H1 (cell line): ENCODE results near the gene INPP5F. TPM values are rescaled to one million over a fixed set of nuclear protein-coding genes. Genes with fewer than 3 reads are reported as not detected.

ENCODE experiments used
- CTCF ChIA-PET: fragments of 300-600 bp; sonication (Branson Sonifier 250); formaldehyde crosslinking; loops from one replicate; lab custom pipeline; 2021; ENCODE audit not compliant: partially characterized antibody; lab: Charles Lee
- POLR2A ChIA-PET: fragments of 300-600 bp; sonication (Branson Sonifier 250); formaldehyde crosslinking; loops from one replicate; lab custom pipeline; 2021; ENCODE audit warnings: inconsistent platforms; ENCODE audit not compliant: partially characterized antibody; lab: Charles Lee
- DNase-seq, 2 experiments: peaks; one replicate each; pipeline versions ENCODE4 v3.0.0 to v3.0.0-alpha.2; 2010 to 2022; ENCODE audit warnings: low spot score in 2 of 2, low read depth in 1 of 2, mixed read lengths in 1 of 2
- FAIRE-seq: peaks from 2 replicates; lab custom pipeline; 2011; peaks lifted over from hg19 to GRCh38; lab: Jason Lieb, UNC
- H2AFZ ChIP-seq: 2 replicates; pipeline ENCODE4 v1.8.1; 2012; ENCODE audit warnings: low read length, inconsistent platforms
- H2AK5ac ChIP-seq: 2 replicates; pipeline ENCODE4 v1.6.1; 2013; ENCODE audit warnings: low read depth, low read length
- H2BK120ac ChIP-seq: replicated peaks from 2 replicates; pipeline ENCODE3; 2013; ENCODE audit warnings: low read depth, low read length, inconsistent platforms
- H2BK12ac ChIP-seq: 2 replicates; pipeline ENCODE4 v1.6.1; 2013; ENCODE audit warnings: low read depth, low read length
- H2BK15ac ChIP-seq: 2 replicates; pipeline ENCODE4 v1.6.1; 2013; ENCODE audit warnings: low read length
- H2BK20ac ChIP-seq: 2 replicates; pipeline ENCODE4 v1.6.1; 2013; ENCODE audit warnings: low read length
- H2BK5ac ChIP-seq: 2 replicates; pipeline ENCODE4 v1.6.1; 2013; ENCODE audit warnings: low read depth, low read length
- H3K14ac ChIP-seq: 2 replicates; pipeline ENCODE4 v1.6.1; 2013; ENCODE audit warnings: inconsistent platforms; ENCODE audit not compliant: insufficient read length
- H3K18ac ChIP-seq: 2 replicates; pipeline ENCODE4 v1.6.1; 2013; ENCODE audit warnings: low read length; ENCODE audit errors: extremely low read depth
- H3K23ac ChIP-seq: 2 replicates; pipeline ENCODE4 v1.6.1; 2013; ENCODE audit warnings: inconsistent platforms; ENCODE audit not compliant: insufficient read length
- H3K23me2 ChIP-seq: 2 replicates; pipeline ENCODE4 v1.6.1; 2013; ENCODE audit warnings: low read depth, low read length
- H3K27ac ChIP-seq: 2 replicates; pipeline ENCODE4 v1.6.1; 2011; ENCODE audit warnings: low read depth, low read length, inconsistent platforms
- H3K27me3 ChIP-seq, 4 experiments: replicated peaks in 1 of 4; 1 replicate in 1 of 4; 2 replicates in 3 of 4; pipeline versions ENCODE4 v1.6.1 to v1.8.1; 2011 to 2013; ENCODE audit warnings: low read length in 3 of 4, mild to moderate bottlenecking in 3 of 4, inconsistent platforms in 2 of 4, mixed read lengths in 2 of 4, moderate library complexity in 1 of 4; ENCODE audit not compliant: control insufficient read depth in 3 of 4, insufficient read depth in 3 of 4; ENCODE audit errors: extremely low read depth in 1 of 4
- H3K36me3 ChIP-seq, 4 experiments: 2 replicates each; pipeline versions ENCODE4 v1.6.1 to v1.8.1; 2011 to 2013; ENCODE audit warnings: mild to moderate bottlenecking in 4 of 4, low read length in 3 of 4, moderate library complexity in 2 of 4, control low read depth in 1 of 4, inconsistent platforms in 1 of 4; ENCODE audit not compliant: insufficient read depth in 4 of 4, control insufficient read depth in 2 of 4
- H3K4ac ChIP-seq: replicated peaks from 2 replicates; pipeline ENCODE3; 2013; ENCODE audit warnings: low read length, low read depth, mixed read lengths, inconsistent platforms; ENCODE audit not compliant: insufficient read length
- H3K4me1 ChIP-seq, 4 experiments: replicated peaks in 1 of 4; 1 replicate in 1 of 4; 2 replicates in 3 of 4; pipeline versions ENCODE4 v1.6.1 to v1.8.1; 2011 to 2013; ENCODE audit warnings: low read length in 3 of 4, inconsistent platforms in 2 of 4, mixed read lengths in 1 of 4; ENCODE audit not compliant: insufficient read depth in 4 of 4, control insufficient read depth in 3 of 4
- H3K4me2 ChIP-seq, 2 experiments: 2 replicates each; pipeline versions ENCODE4 v1.6.1 to v1.8.1; 2011 to 2013; ENCODE audit warnings: low read depth in 2 of 2, low read length in 2 of 2, control low read depth in 1 of 2, inconsistent platforms in 1 of 2, mild to moderate bottlenecking in 1 of 2; ENCODE audit not compliant: insufficient read depth in 1 of 2
- H3K4me3 ChIP-seq, 4 experiments: fragments of 200-600, 300-600 bp in 1 of 4; sonication (generic), shearing (Covaris generic), sonication (Bioruptor Twin) in 1 of 4; 2 replicates each; pipeline versions ENCODE4 v1.5.1 to v1.8.1; 2011 to 2016; ENCODE audit warnings: low read length in 4 of 4, low read depth in 3 of 4, control low read depth in 2 of 4, inconsistent platforms in 2 of 4, mild to moderate bottlenecking in 2 of 4, mixed read lengths in 1 of 4, moderate library complexity in 1 of 4; ENCODE audit not compliant: insufficient read depth in 2 of 4; ENCODE audit errors: extremely low read depth in 1 of 4
- H3K56ac ChIP-seq: replicated peaks from 2 replicates; pipeline ENCODE3; 2013; ENCODE audit warnings: low read depth, mild to moderate bottlenecking, mixed read lengths, low read length, inconsistent platforms; ENCODE audit not compliant: insufficient read length
- H3K79me1 ChIP-seq: 2 replicates; pipeline ENCODE4 v1.6.1; 2013; ENCODE audit warnings: low read depth, low read length, control low read depth
- H3K79me2 ChIP-seq, 2 experiments: 2 replicates each; pipeline versions ENCODE4 v1.6.1 to v1.8.1; 2012 to 2013; ENCODE audit warnings: low read length in 2 of 2, mild to moderate bottlenecking in 2 of 2, inconsistent platforms in 1 of 2; ENCODE audit not compliant: insufficient read depth in 2 of 2, control insufficient read depth in 1 of 2
- H3K9ac ChIP-seq, 4 experiments: replicated peaks in 1 of 4; 1 replicate in 1 of 4; 2 replicates in 3 of 4; pipeline versions ENCODE4 v1.6.1 to v1.8.1; 2011 to 2013; ENCODE audit warnings: low read depth in 3 of 4, low read length in 3 of 4, control low read depth in 2 of 4, mild to moderate bottlenecking in 2 of 4, moderate library complexity in 2 of 4, inconsistent platforms in 1 of 4; ENCODE audit errors: extremely low read depth in 1 of 4
- H3K9me3 ChIP-seq, 2 experiments: 2 replicates each; pipeline versions ENCODE4 v1.6.1 to v1.8.1; 2012 to 2013; ENCODE audit warnings: mild to moderate bottlenecking in 2 of 2, moderate library complexity in 2 of 2, control low read depth in 1 of 2, inconsistent platforms in 1 of 2, low read depth in 1 of 2, low read length in 1 of 2, mixed read lengths in 1 of 2; ENCODE audit not compliant: insufficient read depth in 2 of 2
- H4K20me1 ChIP-seq, 2 experiments: replicated peaks in 1 of 2; 2 replicates each; pipeline versions ENCODE3 to v1.8.1; 2011 to 2013; ENCODE audit warnings: inconsistent platforms in 2 of 2, low read length in 2 of 2, mild to moderate bottlenecking in 1 of 2; ENCODE audit not compliant: insufficient read depth in 2 of 2, control insufficient read depth in 1 of 2
- H4K5ac ChIP-seq: 2 replicates; pipeline ENCODE4 v1.6.1; 2013; ENCODE audit warnings: low read length, low read depth, mixed read lengths, inconsistent platforms; ENCODE audit not compliant: insufficient read length
- H4K8ac ChIP-seq: 2 replicates; pipeline ENCODE4 v1.8.0; 2013; ENCODE audit warnings: mild to moderate bottlenecking, moderate library complexity, low read length, inconsistent platforms; ENCODE audit not compliant: insufficient read depth; ENCODE audit errors: extremely low read depth
- H4K91ac ChIP-seq: replicated peaks from 2 replicates; pipeline ENCODE3; 2013; ENCODE audit warnings: low read length, mixed read lengths, inconsistent platforms; ENCODE audit not compliant: insufficient read length
- BACH1 ChIP-seq: IDR thresholded peaks from 2 replicates; pipeline ENCODE4 v1.6.1; 2012; ENCODE audit warnings: low read length, improper control_type of control experiment
- CEBPB ChIP-seq: IDR thresholded peaks from 2 replicates; pipeline ENCODE4 v1.6.1; 2012; ENCODE audit warnings: low read depth, low read length
- CTBP2 ChIP-seq: IDR thresholded peaks from 2 replicates; pipeline ENCODE4 v1.7.0; 2011; ENCODE audit warnings: borderline replicate concordance, mild to moderate bottlenecking, moderate library complexity, mixed read lengths, low read length; ENCODE audit not compliant: insufficient read depth, insufficient read length
- GTF2F1 ChIP-seq: IDR thresholded peaks from 2 replicates; pipeline ENCODE4 v1.6.1; 2012; ENCODE audit warnings: low read depth, low read length, improper control_type of control experiment, borderline replicate concordance
- POU5F1 ChIP-seq: IDR thresholded peaks from 2 replicates; pipeline ENCODE4 v1.6.1; 2011; ENCODE audit warnings: low read depth, mild to moderate bottlenecking, low read length, moderate library complexity
- RBBP5 ChIP-seq: IDR thresholded peaks from 2 replicates; pipeline ENCODE4 v1.7.1; 2012; ENCODE audit warnings: low read depth, mild to moderate bottlenecking, inconsistent platforms, low read length, moderate library complexity, borderline replicate concordance
- SUZ12 ChIP-seq: fragments of 200-600 bp; sonication (generic); IDR thresholded peaks from 2 replicates; pipeline ENCODE4 v1.6.1; 2012; ENCODE audit warnings: mild to moderate bottlenecking, inconsistent platforms, low read length, moderate library complexity, mixed read lengths
- TCF12 ChIP-seq: IDR thresholded peaks from 2 replicates; pipeline ENCODE4 v1.6.1; 2011; ENCODE audit warnings: low read depth, mild to moderate bottlenecking, low read length
- WGBS, 2 experiments: shearing (Covaris generic) in 1 of 2; methylation state at CpG; one replicate each; pipeline versions ENCODE4 v1.1.6 to v1.1.7; 2013 to 2015; ENCODE audit warnings: low lambda C conversion rate in 2 of 2, mixed read lengths in 2 of 2, inconsistent platforms in 1 of 2, low coverage in 1 of 2, missing lambda C conversion rate in 1 of 2; ENCODE audit not compliant: insufficient replicate concordance in 2 of 2, insufficient coverage in 1 of 2, insufficient read length in 1 of 2; ENCODE audit errors: extremely low coverage in 1 of 2, missing lambda C conversion rate in 1 of 2; 5-methylcytosine and 5-hydroxymethylcytosine counted together
- polyA plus RNA-seq, 7 experiments: library from polyadenylated mRNA; depleted of rRNA in 3 of 7; stranded (reverse) in 5 of 7; unstranded in 2 of 7; fragments of >200 nt in 5 of 7; fragments of 200-250 nt in 2 of 7; gene quantifications; 1 replicate in 5 of 7; 2 replicates in 1 of 7; 4 replicates in 1 of 7; pipeline versions ENCODE4 v1.2.1 to v1.2.3, GENCODE V29; 2011 to 2013; ENCODE audit warnings: missing spikeins in 2 of 7, mixed read lengths in 2 of 7
- total RNA-seq: library from RNA; stranded (reverse); fragmentation: NEBNext Ultra II Directional; extraction: Animal tissue kit (Norgen Biotek cat#: 25700); gene quantifications from 2 replicates; pipeline ENCODE4 v1.2.1, GENCODE V29; 2021

The INPP5F gene
- total and polyA plus RNA-seq, 2 of the 8 experiments (the other 6 are each of a cell fraction or from before 2014, with no cell fraction given): 50.1 to 101 TPM

- Histone ChIP-seq H3K23me2 (no peaks in the 10 kb centered on the region), H3K56ac (no peak overlapping the region), H2BK15ac (no peak overlapping the region), H3K79me2 (no peaks in the 10 kb centered on the region), H3K27me3 (no peaks in the 10 kb centered on the region), H3K18ac (no peak overlapping the region), H2BK20ac (no peak overlapping the region), H3K4me2 (no peak overlapping the region), H2AK5ac (no peak overlapping the region), H4K5ac (no peak overlapping the region), H2AFZ (no peak overlapping the region), H3K4me1 (peaks cover 0 to 8% (median 5%) of the 10 kb centered on the region in 4 experiments), H2BK120ac (no peak overlapping the region), H3K36me3 (no peaks in the 10 kb centered on the region), H3K9ac (no peak overlapping the region), H3K79me1 (no peaks in the 10 kb centered on the region), H3K9me3 (no peaks in the 10 kb centered on the region), H3K27ac (no peak overlapping the region), H3K14ac (no peak overlapping the region), H3K4me3 (no peak overlapping the region), H4K8ac (no peak overlapping the region), H3K23ac (no peak overlapping the region), H4K20me1 (no peaks in the 10 kb centered on the region), H3K4ac (no peak overlapping the region), H2BK5ac (no peak overlapping the region), H2BK12ac (no peak overlapping the region), H4K91ac (no peak overlapping the region)
- FAIRE-seq (no peak), DNase-seq (no peak)
- TF ChIP-seq CEBPB (no peak), POU5F1 (no peak), GTF2F1 (no peak), SUZ12 (no peak), RBBP5 (no peak), TCF12 (no peak), BACH1 (no peak), CTBP2 (no peak)
- CTCF ChIA-PET: interaction anchor here (0.9 to 1.3 kb wide), 2 partner anchors 13 to 33 kb away, joined by 3 read pairs; no protein-coding TSS in a partner anchor
- 87% methylated on average over 7 of the region's 7 CpGs; no CpG with 5 or more reads in 1 of the 2 experiments for WGBS, 2 experiments
- POLR2A ChIA-PET: no interaction called here
Measured at GRCh38 chr10:119783665-119784027, 57.8 kb downstream of the INPP5F start.
